Glutamatergic neuron (in vitro differentiated cells): Measurements from ENCODE around the gene MICAL3. TPM values are rescaled to one million over a fixed set of nuclear protein-coding genes. Genes with fewer than 3 reads are reported as not detected.
"Not testable (repeated sequence)": the region's sequence is repeated elsewhere in the genome, so short reads cannot be mapped to it uniquely, and the experiment has no call there.

Source experiments
- DNase-seq: peaks from one replicate; pipeline ENCODE4 v3.0.0; 2022
- H3K27ac Mint-ChIP-seq: one replicate; pipeline ENCODE4 v1.8.0; 2020; ENCODE audit warnings: mild to moderate bottlenecking, mixed read lengths, inconsistent platforms; ENCODE audit not compliant: unreplicated experiment
- H3K27me3 Mint-ChIP-seq: one replicate; pipeline ENCODE4 v1.8.0; 2020; ENCODE audit warnings: mild to moderate bottlenecking, moderate library complexity, mixed read lengths, inconsistent platforms; ENCODE audit not compliant: unreplicated experiment
- H3K36me3 Mint-ChIP-seq: one replicate; pipeline ENCODE4 v1.8.0; 2020; ENCODE audit warnings: mild to moderate bottlenecking, mixed read lengths, inconsistent platforms; ENCODE audit not compliant: unreplicated experiment
- H3K4me1 Mint-ChIP-seq: one replicate; pipeline ENCODE4 v1.8.0; 2020; ENCODE audit warnings: mild to moderate bottlenecking, low read depth, mixed read lengths, inconsistent platforms; ENCODE audit not compliant: unreplicated experiment
- H3K4me3 Mint-ChIP-seq: one replicate; pipeline ENCODE4 v1.8.0; 2020; ENCODE audit warnings: mild to moderate bottlenecking, mixed read lengths, inconsistent platforms; ENCODE audit not compliant: unreplicated experiment
- H3K9me3 Mint-ChIP-seq: one replicate; pipeline ENCODE4 v1.8.0; 2020; ENCODE audit warnings: mild to moderate bottlenecking, moderate library complexity, mixed read lengths, inconsistent platforms; ENCODE audit not compliant: unreplicated experiment
- CTCF ChIP-seq: fragments of 200-600 bp; sonication (generic); IDR thresholded peaks from one replicate; pipeline ENCODE4 v1.5.0; 2021; ENCODE audit not compliant: partially characterized antibody, unreplicated experiment
- total RNA-seq: library from RNA; stranded (reverse); fragmentation: NEBNext Ultra II Directional; extraction: Animal tissue kit (Norgen Biotek cat#: 25700); gene quantifications from one replicate; pipeline ENCODE4 v1.2.1, GENCODE V29; 2021; ENCODE audit not compliant: unreplicated experiment

The MICAL3 gene
- total RNA-seq, 1 donor from 2014 or later, result 132 TPM

GRCh38 chr22:17770180-17771077 is 253.9 kb downstream of the MICAL3 start:
- Mint-ChIP-seq H3K27ac (peak overlapping the region; percentile 22), H3K9me3 (peaks cover 5% of the 10 kb centered on the region), H3K4me1 (peaks cover 9% of the 10 kb centered on the region), H3K36me3 (no peaks in the 10 kb centered on the region), H3K4me3 (no peak overlapping the region), H3K27me3 (peaks cover 10% of the 10 kb centered on the region)
- TF ChIP-seq CTCF, result no peak
- no peak for DNase-seq

GRCh38 chr22:17769716-17770082 is 254.7 kb downstream of the MICAL3 start:
- no peak for DNase-seq
- peaks cover 9% of the 10 kb centered on the region for H3K4me1 Mint-ChIP-seq
- peaks cover 8% of the 10 kb centered on the region for H3K27me3 Mint-ChIP-seq
- no peak for TF ChIP-seq CTCF
- H3K36me3 Mint-ChIP-seq, result no peaks in the 10 kb centered on the region
- peaks cover 5% of the 10 kb centered on the region for H3K9me3 Mint-ChIP-seq
- no peak overlapping the region for H3K4me3 Mint-ChIP-seq
- no peak overlapping the region for H3K27ac Mint-ChIP-seq

GRCh38 chr22:17769013-17769715 is 255.2 kb downstream of the MICAL3 start:
- Mint-ChIP-seq H3K27ac (no peak overlapping the region), H3K27me3 (peaks cover 8% of the 10 kb centered on the region), H3K36me3 (no peaks in the 10 kb centered on the region), H3K9me3 (peaks cover 5% of the 10 kb centered on the region), H3K4me1 (peaks cover 9% of the 10 kb centered on the region), H3K4me3 (no peak overlapping the region)
- no peak for DNase-seq
- no peak for TF ChIP-seq CTCF

- no peak for TF ChIP-seq CTCF
- Mint-ChIP-seq H3K4me1 (peaks cover 6% of the 10 kb centered on the region), H3K36me3 (no peaks in the 10 kb centered on the region), H3K27me3 (peaks cover 5% of the 10 kb centered on the region), H3K4me3 (no peak overlapping the region), H3K27ac (no peak overlapping the region), H3K9me3 (peaks cover 4% of the 10 kb centered on the region)
- DNase-seq, result no peak
These were observed 256.9 kb downstream of the MICAL3 start for GRCh38 chr22:17767233-17768065.

GRCh38 chr22:17764852-17765251 is 259.5 kb downstream of the MICAL3 start:
- H3K9me3 Mint-ChIP-seq, H3K4me1 Mint-ChIP-seq, H3K27me3 Mint-ChIP-seq, DNase-seq, H3K36me3 Mint-ChIP-seq, H3K4me3 Mint-ChIP-seq, H3K27ac Mint-ChIP-seq: not testable (repeated sequence)
